GM23338 (cell line): ENCODE results near the gene CSTF1.

Experiments used
- CREB1 ChIP-seq: fragments of 250-450 bp; sonication (Bioruptor Pico); IDR thresholded peaks from 2 replicates; pipeline ENCODE4 v1.5.0; 2020; ENCODE audit warnings: low read depth, mild to moderate bottlenecking, moderate library complexity
- CTCF ChIP-seq, 2 experiments: fragments of 200-600 bp in 1 of 2; sonication (generic) in 1 of 2; conservative IDR thresholded peaks; 2 replicates each; pipeline versions ENCODE4 v1.5.1 to v1.6.1; 2016 to 2017; ENCODE audit warnings: antibody characterized with exemption in 2 of 2, low read depth in 2 of 2, mild to moderate bottlenecking in 2 of 2, moderate library complexity in 1 of 2
- EZH2 ChIP-seq: fragments of 200-600 bp; sonication (generic); IDR thresholded peaks from one replicate; pipeline ENCODE4 v1.8.0; 2017; ENCODE audit warnings: antibody characterized with exemption, mild to moderate bottlenecking, low read depth; ENCODE audit not compliant: unreplicated experiment
- EZH2phosphoT487 ChIP-seq: fragments of 200-600 bp; sonication (generic); IDR thresholded peaks from one replicate; pipeline ENCODE4 v1.8.1; 2018; ENCODE audit warnings: antibody characterized with exemption; ENCODE audit not compliant: unreplicated experiment
- JUNB ChIP-seq: IDR thresholded peaks from one replicate; pipeline ENCODE4 v1.6.1; 2016; ENCODE audit warnings: antibody characterized with exemption; ENCODE audit not compliant: unreplicated experiment
- NANOG ChIP-seq: IDR thresholded peaks from 2 replicates; pipeline ENCODE4 v1.6.1; 2016; ENCODE audit warnings: antibody characterized with exemption, borderline replicate concordance
- POLR2AphosphoS5 ChIP-seq: IDR thresholded peaks from 2 replicates; pipeline ENCODE4 v1.6.1; 2016; ENCODE audit warnings: antibody characterized with exemption, low read depth
- STAT1 ChIP-seq: IDR thresholded peaks from one replicate; pipeline ENCODE4 v1.6.1; 2016; ENCODE audit warnings: antibody characterized with exemption; ENCODE audit not compliant: unreplicated experiment
- ZNF114 ChIP-seq: fragments of 250-450 bp; sonication (Bioruptor Pico); IDR thresholded peaks from 2 replicates; pipeline ENCODE4 v1.5.0; 2020; ENCODE audit warnings: mild to moderate bottlenecking, moderate library complexity
- ZNF331 ChIP-seq: fragments of 250-450 bp; sonication (Bioruptor Pico); IDR thresholded peaks from 2 replicates; pipeline ENCODE4 v1.5.0; 2020; ENCODE audit warnings: low read depth, mild to moderate bottlenecking, moderate library complexity
- TF ChIP-seq, protein P1 (sequence below): IDR thresholded peaks from one replicate; pipeline ENCODE4 v1.6.1; 2018; ENCODE audit warnings: antibody characterized with exemption; ENCODE audit not compliant: unreplicated experiment
- TF ChIP-seq, protein P2 (sequence below): IDR thresholded peaks from 2 replicates; pipeline ENCODE4 v1.6.1; 2016; ENCODE audit warnings: antibody characterized with exemption

DNA sequence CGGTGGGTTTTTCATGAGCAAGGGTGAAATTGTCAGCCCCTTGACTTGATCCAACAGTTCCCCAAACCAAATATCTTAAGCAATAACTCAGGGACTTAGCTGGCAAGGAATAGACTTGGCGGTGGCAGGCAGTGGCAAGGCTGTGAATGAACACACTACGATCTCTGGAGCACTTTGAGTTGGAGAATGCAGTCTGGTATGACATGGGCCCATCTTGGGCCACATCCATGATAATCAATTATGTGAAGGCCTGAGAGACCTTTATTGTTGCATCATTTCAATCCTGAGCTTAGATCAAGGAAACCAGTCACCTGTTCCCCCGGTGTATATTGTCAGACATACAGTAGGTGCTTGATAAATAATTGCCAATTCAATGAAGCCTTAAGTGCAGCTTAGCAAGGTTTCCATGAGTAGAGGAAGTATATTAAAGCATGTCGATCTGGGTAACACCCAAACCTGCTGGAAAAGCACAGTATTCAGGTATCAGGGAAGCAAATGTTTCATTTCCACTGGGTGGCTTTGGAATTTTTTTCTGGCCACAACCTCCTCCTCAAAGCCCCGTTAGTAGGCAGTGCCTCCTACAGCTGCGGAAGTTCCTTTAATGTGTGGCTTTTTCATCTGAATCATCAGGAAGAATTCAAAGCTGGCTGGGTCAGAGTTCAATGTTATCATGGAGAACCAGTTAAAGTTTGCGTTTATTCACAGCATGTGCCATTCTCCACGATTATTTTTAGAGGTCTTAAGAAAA, 29.8 kb downstream of the CSTF1 start:
- TF ChIP-seq POLR2AphosphoS5 = no peak
- no peak for TF ChIP-seq CTCF (conservative IDR thresholded peaks at IDR 0.05; ENCODE audit: low read depth in 2 of 2)
- TF ChIP-seq, protein P1, sequence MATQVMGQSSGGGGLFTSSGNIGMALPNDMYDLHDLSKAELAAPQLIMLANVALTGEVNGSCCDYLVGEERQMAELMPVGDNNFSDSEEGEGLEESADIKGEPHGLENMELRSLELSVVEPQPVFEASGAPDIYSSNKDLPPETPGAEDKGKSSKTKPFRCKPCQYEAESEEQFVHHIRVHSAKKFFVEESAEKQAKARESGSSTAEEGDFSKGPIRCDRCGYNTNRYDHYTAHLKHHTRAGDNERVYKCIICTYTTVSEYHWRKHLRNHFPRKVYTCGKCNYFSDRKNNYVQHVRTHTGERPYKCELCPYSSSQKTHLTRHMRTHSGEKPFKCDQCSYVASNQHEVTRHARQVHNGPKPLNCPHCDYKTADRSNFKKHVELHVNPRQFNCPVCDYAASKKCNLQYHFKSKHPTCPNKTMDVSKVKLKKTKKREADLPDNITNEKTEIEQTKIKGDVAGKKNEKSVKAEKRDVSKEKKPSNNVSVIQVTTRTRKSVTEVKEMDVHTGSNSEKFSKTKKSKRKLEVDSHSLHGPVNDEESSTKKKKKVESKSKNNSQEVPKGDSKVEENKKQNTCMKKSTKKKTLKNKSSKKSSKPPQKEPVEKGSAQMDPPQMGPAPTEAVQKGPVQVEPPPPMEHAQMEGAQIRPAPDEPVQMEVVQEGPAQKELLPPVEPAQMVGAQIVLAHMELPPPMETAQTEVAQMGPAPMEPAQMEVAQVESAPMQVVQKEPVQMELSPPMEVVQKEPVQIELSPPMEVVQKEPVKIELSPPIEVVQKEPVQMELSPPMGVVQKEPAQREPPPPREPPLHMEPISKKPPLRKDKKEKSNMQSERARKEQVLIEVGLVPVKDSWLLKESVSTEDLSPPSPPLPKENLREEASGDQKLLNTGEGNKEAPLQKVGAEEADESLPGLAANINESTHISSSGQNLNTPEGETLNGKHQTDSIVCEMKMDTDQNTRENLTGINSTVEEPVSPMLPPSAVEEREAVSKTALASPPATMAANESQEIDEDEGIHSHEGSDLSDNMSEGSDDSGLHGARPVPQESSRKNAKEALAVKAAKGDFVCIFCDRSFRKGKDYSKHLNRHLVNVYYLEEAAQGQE = no peak
- TF ChIP-seq STAT1 = no peak
- TF ChIP-seq EZH2phosphoT487 = no peak
- TF ChIP-seq EZH2 = no peak
- no peak for TF ChIP-seq JUNB
- no peak for TF ChIP-seq CREB1 (CRISPR knock-in tag)
- no peak for TF ChIP-seq NANOG
- TF ChIP-seq, protein P2, sequence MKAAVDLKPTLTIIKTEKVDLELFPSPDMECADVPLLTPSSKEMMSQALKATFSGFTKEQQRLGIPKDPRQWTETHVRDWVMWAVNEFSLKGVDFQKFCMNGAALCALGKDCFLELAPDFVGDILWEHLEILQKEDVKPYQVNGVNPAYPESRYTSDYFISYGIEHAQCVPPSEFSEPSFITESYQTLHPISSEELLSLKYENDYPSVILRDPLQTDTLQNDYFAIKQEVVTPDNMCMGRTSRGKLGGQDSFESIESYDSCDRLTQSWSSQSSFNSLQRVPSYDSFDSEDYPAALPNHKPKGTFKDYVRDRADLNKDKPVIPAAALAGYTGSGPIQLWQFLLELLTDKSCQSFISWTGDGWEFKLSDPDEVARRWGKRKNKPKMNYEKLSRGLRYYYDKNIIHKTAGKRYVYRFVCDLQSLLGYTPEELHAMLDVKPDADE = no peak
- TF ChIP-seq ZNF331 (CRISPR knock-in tag) = no peak
- TF ChIP-seq ZNF114 (CRISPR knock-in tag) = no peak
